RWPE1 (cell line): Measurements from ENCODE around the gene BPIFA2.

Experiments
- CTCF ChIA-PET: fragments of 350-600 bp; sonication (Branson Sonifier 250); formaldehyde crosslinking; extraction: SDS; loops from one replicate; lab custom pipeline; 2021; lab: Yijun Ruan, JAX
- POLR2A ChIA-PET: fragments of 400-600 bp; formaldehyde crosslinking; extraction: SDS; loops from one replicate; lab custom pipeline; 2020; ENCODE audit warnings: antibody characterized with exemption; ENCODE audit not compliant: low non-redundant PET; lab: Yijun Ruan, JAX
- DNase-seq: peaks from one replicate; pipeline ENCODE4 v3.0.0; 2012; ENCODE audit warnings: low spot score
- H3K27ac ChIP-seq: fragments of 450-650 bp; 2 replicates; pipeline ENCODE4 v1.5.1; 2017
- TF ChIP-seq, protein P1 (sequence below): fragments of 450-650 bp; conservative IDR thresholded peaks from 2 replicates; pipeline ENCODE4 v1.5.1; 2017; ENCODE audit warnings: low read depth, mild to moderate bottlenecking

Gene BPIFA2

DNA sequence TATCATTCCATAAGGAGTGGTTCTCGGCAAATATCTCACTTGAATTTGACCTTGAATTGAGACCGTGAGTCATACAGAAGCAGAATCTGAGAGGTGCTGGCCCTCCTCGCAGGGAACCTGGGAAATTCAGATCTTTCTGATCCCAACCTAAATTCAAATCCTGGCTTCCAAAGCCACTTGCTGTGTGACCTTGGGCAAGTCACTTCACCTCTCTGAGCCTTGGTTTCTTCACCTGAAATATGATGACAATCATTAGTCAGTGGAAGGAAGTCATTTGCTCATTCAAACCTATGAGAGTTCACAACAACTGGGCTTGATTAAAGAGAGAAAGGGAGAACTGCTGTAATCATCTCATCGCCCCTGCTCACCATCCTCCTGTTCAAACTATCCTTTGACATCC lies 56.4 kb downstream of the BPIFA2 start:
- H3K27ac ChIP-seq: no peak overlapping the region
- no peak for DNase-seq
- CTCF ChIA-PET: interaction anchor here (1.2 kb wide), 1 partner anchor 34 kb away, joined by 3 read pairs; no protein-coding TSS in a partner anchor
- POLR2A ChIA-PET: no interaction called here
- TF ChIP-seq, protein P1, sequence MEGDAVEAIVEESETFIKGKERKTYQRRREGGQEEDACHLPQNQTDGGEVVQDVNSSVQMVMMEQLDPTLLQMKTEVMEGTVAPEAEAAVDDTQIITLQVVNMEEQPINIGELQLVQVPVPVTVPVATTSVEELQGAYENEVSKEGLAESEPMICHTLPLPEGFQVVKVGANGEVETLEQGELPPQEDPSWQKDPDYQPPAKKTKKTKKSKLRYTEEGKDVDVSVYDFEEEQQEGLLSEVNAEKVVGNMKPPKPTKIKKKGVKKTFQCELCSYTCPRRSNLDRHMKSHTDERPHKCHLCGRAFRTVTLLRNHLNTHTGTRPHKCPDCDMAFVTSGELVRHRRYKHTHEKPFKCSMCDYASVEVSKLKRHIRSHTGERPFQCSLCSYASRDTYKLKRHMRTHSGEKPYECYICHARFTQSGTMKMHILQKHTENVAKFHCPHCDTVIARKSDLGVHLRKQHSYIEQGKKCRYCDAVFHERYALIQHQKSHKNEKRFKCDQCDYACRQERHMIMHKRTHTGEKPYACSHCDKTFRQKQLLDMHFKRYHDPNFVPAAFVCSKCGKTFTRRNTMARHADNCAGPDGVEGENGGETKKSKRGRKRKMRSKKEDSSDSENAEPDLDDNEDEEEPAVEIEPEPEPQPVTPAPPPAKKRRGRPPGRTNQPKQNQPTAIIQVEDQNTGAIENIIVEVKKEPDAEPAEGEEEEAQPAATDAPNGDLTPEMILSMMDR: no peak

DNA sequence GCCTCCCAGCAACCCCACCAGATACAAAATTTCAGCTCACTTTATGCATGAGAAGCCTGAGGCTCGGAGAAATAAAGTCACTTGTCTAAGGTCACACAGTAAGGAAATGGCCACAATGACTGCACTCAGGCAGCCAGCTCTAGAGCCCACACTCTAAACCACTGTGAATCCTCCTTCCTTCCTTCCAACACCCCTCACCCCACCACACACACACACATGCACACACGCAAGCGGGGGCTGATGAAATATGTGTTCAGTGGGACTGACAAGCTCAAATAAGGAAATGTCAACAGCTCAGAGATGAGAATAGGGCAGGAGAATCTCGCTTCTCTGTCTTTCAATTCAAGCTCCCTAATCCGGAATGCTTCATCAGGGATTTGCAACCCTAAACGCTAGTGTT lies 61.9 kb downstream of the BPIFA2 start:
- CTCF ChIA-PET: interaction anchor here (0.6 to 1.3 kb wide), 3 partner anchors 10 to 1313 kb away, joined by 3 to 4 read pairs (median 4); no protein-coding TSS in a partner anchor

More for the DNA sequence above, 61.9 kb downstream of the BPIFA2 start:
- H3K27ac ChIP-seq: no peak overlapping the region
- DNase-seq: no peak
- POLR2A ChIA-PET: no interaction called here
- TF ChIP-seq, protein P1: no peak
